Muscle layer of colon (tissue), 2 donors: ENCODE data around the gene CTDSPL.

Experiments used
- H3K27ac ChIP-seq: one replicate; pipeline ENCODE4 v1.7.0; 2013; ENCODE audit warnings: low read depth, mild to moderate bottlenecking, low read length, moderate library complexity
- H3K27me3 ChIP-seq, 2 donors: one replicate each; pipeline ENCODE4 v1.7.0; 2013; ENCODE audit warnings: low read length in 2 of 2, mild to moderate bottlenecking in 2 of 2; ENCODE audit not compliant: insufficient read depth in 2 of 2, control insufficient read depth in 1 of 2
- H3K36me3 ChIP-seq: one replicate; pipeline ENCODE4 v1.7.0; 2013; ENCODE audit warnings: mild to moderate bottlenecking, low read length; ENCODE audit not compliant: insufficient read depth
- H3K4me1 ChIP-seq: one replicate; pipeline ENCODE4 v1.7.0; 2013; ENCODE audit warnings: mild to moderate bottlenecking, low read length; ENCODE audit not compliant: insufficient read depth
- H3K4me3 ChIP-seq, 2 donors: one replicate each; pipeline ENCODE4 v1.7.0; 2013; ENCODE audit warnings: low read length in 2 of 2, low read depth in 1 of 2, mild to moderate bottlenecking in 1 of 2, moderate library complexity in 1 of 2
- H3K9ac ChIP-seq: one replicate; pipeline ENCODE4 v1.7.0; 2013; ENCODE audit warnings: low read length
- H3K9me3 ChIP-seq: one replicate; pipeline ENCODE4 v1.7.0; 2013; ENCODE audit warnings: mild to moderate bottlenecking, low read length
- donor health status: abdominal sarcoma.
- donor health status: Adenocarcinoma of cecum.

CTDSPL gene

DNA sequence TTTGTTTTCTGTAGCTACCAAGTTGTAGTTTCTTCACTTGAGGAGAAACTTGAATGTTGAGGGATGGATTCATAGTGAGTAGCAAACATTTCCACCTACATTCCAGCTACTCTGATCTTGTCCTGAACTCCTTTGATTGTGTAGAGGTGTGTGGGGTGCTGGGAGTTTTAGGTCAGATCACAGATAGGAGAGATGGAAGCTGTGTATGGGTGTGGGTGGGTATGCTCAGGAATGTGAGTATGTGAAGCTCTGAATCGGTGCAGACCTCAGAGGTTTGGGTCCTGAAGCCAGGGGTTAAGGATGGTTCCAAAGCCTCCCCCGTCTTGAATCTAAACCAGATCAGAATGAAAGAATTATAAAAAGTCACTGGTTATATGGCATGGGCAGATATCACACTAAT is 76.3 kb downstream of the CTDSPL start:
- Histone ChIP-seq H3K4me3 (no peak overlapping the region), H3K36me3 (no peaks in the 10 kb centered on the region), H3K27ac (no peak overlapping the region), H3K9me3 (no peaks in the 10 kb centered on the region), H3K9ac (no peak overlapping the region), H3K4me1 (peaks cover 68% of the 10 kb centered on the region), H3K27me3 (no peaks in the 10 kb centered on the region)

DNA sequence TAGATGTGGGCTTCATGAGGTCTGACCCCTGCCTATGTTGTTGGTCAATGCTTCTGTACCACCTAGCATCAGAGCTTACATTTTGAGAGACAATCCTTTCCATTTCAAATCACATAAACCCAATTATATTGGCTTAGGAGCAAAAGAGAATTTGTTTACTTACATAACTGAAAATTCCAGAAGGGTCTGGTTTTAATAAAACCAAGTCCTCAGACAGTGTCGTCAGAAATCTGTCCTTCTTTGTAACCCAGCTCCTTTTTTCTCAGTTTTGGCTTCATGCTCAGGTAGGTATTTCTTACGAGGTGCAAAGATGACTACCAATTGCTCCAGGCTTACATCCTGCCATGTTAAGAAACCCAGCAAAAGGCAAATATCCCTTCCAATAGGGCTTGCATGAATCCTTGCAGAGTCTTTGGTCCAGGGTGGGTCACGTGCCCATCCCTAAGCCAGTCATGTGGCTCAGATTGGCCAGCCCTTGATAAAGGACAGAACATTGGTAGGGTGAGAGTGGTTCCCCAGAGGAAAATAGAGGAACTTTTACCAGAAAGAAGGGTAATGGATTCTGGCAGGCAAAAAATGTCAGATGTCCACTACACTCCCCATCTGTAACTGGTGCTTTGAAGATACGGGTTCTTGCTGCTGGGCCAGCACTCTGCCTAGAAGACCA is 78.7 kb downstream of the CTDSPL start:
- Histone ChIP-seq H3K9me3 (no peaks in the 10 kb centered on the region), H3K4me3 (no peak overlapping the region), H3K9ac (no peak overlapping the region), H3K36me3 (no peaks in the 10 kb centered on the region), H3K27ac (no peak overlapping the region), H3K27me3 (no peaks in the 10 kb centered on the region), H3K4me1 (peaks cover 79% of the 10 kb centered on the region)

- peaks cover 80% of the 10 kb centered on the region for H3K4me1 ChIP-seq
- H3K27ac ChIP-seq: peak overlapping the region; percentile 17
- peak overlapping the region in 1 of 2 donors; percentile 30 for H3K4me3 ChIP-seq
- H3K36me3 ChIP-seq: no peaks in the 10 kb centered on the region
- H3K9me3 ChIP-seq: no peaks in the 10 kb centered on the region
- H3K9ac ChIP-seq: peak overlapping the region; percentile 16
- no peaks in the 10 kb centered on the region for H3K27me3 ChIP-seq
Measured at GRCh38 chr3:37941608-37942508, 80.2 kb downstream of the CTDSPL start.

DNA sequence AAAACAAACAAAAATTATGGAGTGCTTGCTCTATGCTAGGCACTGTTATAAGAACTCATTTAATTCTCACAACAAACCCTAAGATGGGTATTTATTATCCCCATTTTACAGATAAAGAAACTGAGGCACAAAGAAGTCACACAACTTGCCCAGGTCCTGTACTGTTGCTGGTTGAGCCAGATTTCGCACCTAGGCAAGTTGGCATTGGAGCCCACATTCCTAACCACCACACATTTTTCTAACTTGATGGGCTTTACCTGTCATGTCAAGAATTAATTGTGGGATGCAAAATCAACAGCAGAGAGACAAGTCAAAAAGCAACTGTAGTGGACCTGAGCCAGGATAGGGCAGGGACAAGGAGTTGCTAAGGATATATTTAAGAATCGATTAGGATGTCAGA is 81.0 kb downstream of the CTDSPL start:
- peaks cover 76% of the 10 kb centered on the region for H3K4me1 ChIP-seq

DNA sequence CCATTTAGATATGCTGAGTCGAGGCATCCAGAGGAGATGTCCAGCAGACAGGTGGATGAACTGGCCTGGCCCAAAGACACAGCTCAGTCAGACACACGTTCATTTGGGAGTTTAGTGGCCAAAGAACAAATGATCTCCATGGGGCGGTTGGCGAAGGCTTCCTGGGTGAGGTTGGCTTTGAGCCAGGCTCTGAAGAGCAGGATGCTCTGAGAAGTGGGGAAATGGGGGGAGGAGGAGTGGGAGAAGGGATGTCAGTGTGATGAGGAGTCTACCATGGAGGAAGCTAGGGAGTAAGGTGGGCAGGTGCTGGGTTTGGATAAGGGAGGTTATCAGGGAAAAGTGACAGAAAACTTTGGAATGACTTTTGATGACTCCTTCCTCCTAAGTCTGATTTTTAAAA is 81.4 kb downstream of the CTDSPL start:
- Histone ChIP-seq H3K9ac (no peak overlapping the region), H3K9me3 (no peaks in the 10 kb centered on the region), H3K27ac (peak overlapping the region; percentile 36), H3K36me3 (no peaks in the 10 kb centered on the region), H3K4me1 (peaks cover 76% of the 10 kb centered on the region), H3K4me3 (no peak overlapping the region), H3K27me3 (no peaks in the 10 kb centered on the region)

More for the DNA sequence above, 81.0 kb downstream of the CTDSPL start:
- H3K9me3 ChIP-seq: no peaks in the 10 kb centered on the region
- no peaks in the 10 kb centered on the region for H3K27me3 ChIP-seq
- no peak overlapping the region for H3K4me3 ChIP-seq
- no peak overlapping the region for H3K27ac ChIP-seq
- H3K36me3 ChIP-seq: no peaks in the 10 kb centered on the region
- no peak overlapping the region for H3K9ac ChIP-seq

- Histone ChIP-seq H3K4me3 (no peak overlapping the region), H3K9ac (no peak overlapping the region), H3K27me3 (no peaks in the 10 kb centered on the region), H3K36me3 (no peaks in the 10 kb centered on the region), H3K9me3 (no peaks in the 10 kb centered on the region), H3K27ac (peak overlapping the region; percentile 37), H3K4me1 (peaks cover 76% of the 10 kb centered on the region)
Measured at GRCh38 chr3:37943631-37944314, 82.1 kb downstream of the CTDSPL start.

GRCh38 chr3:37944391-37944842 is 82.7 kb downstream of the CTDSPL start:
- Histone ChIP-seq H3K4me3 (peak overlapping the region in 1 of 2 donors; percentile 16), H3K27me3 (no peaks in the 10 kb centered on the region), H3K27ac (peak overlapping the region; percentile 37), H3K36me3 (peaks cover 3% of the 10 kb centered on the region), H3K9me3 (no peaks in the 10 kb centered on the region), H3K4me1 (peaks cover 72% of the 10 kb centered on the region), H3K9ac (no peak overlapping the region)

DNA sequence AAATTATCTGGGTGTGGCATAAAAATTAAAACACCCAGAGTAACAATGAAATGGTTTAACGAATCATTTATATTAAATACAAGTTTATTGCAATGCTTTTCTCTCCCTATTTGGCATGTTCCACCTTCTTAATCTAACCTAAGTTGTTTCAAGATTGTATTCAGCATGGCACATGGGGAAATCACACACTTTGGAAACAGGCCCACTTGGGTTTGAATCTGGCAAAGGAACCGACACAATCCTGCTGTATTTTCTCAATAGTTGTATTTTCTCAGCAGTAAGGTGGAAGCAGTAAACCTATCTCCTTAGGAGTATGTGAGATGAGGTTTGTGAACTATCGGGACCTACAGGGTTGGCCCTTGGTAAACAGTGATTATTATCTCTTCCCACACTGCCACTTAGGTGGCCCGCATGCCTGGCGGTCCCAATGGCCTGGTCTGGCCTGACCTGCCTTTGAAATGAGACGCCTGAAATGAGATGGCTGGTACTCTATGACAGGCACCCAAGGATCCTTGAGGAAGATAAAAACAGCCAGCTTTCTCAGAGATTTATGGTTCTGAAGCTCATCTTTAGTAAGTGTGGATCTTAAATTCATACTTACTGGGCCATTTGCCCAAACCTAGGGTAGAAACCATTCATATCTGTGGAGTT is 83.6 kb downstream of the CTDSPL start:
- Histone ChIP-seq H3K9me3 (no peaks in the 10 kb centered on the region), H3K27me3 (no peaks in the 10 kb centered on the region), H3K9ac (no peak overlapping the region), H3K4me3 (no peak overlapping the region), H3K4me1 (peaks cover 67% of the 10 kb centered on the region), H3K27ac (no peak overlapping the region), H3K36me3 (peaks cover 4% of the 10 kb centered on the region)

- H3K36me3 ChIP-seq: peaks cover 4% of the 10 kb centered on the region
- no peaks in the 10 kb centered on the region for H3K9me3 ChIP-seq
- H3K4me3 ChIP-seq: no peak overlapping the region
- peak overlapping the region; percentile 4 for H3K27ac ChIP-seq
- H3K27me3 ChIP-seq: no peaks in the 10 kb centered on the region
- H3K9ac ChIP-seq: no peak overlapping the region
- peaks cover 60% of the 10 kb centered on the region for H3K4me1 ChIP-seq
Measured at GRCh38 chr3:37945807-37946530, 84.3 kb downstream of the CTDSPL start.

- peaks cover 57% of the 10 kb centered on the region for H3K4me1 ChIP-seq
- no peaks in the 10 kb centered on the region for H3K9me3 ChIP-seq
- no peak overlapping the region for H3K4me3 ChIP-seq
- no peak overlapping the region for H3K9ac ChIP-seq
- H3K27ac ChIP-seq: no peak overlapping the region
- H3K36me3 ChIP-seq: peaks cover 4% of the 10 kb centered on the region
- H3K27me3 ChIP-seq: no peaks in the 10 kb centered on the region
Measured at GRCh38 chr3:37946531-37946889, 84.8 kb downstream of the CTDSPL start.
